NT2/D1 (cell line): Measurements from ENCODE around the gene PLEKHG4B.
"Not testable (repeated sequence)": the region's sequence is repeated elsewhere in the genome, so short reads cannot be mapped to it uniquely, and the experiment has no call there.

ENCODE experiments used
- DNase-seq: peaks from one replicate; pipeline ENCODE4 v3.0.0-alpha.2; 2011; ENCODE audit warnings: low read depth, low spot score
- H3K27me3 ChIP-seq: 2 replicates; pipeline ENCODE4 v1.6.0; 2011; ENCODE audit warnings: mild to moderate bottlenecking; ENCODE audit not compliant: insufficient read length, insufficient read depth
- H3K36me3 ChIP-seq: 2 replicates; pipeline ENCODE4 v1.6.1; 2011; ENCODE audit warnings: mild to moderate bottlenecking, low read length, mixed read lengths; ENCODE audit not compliant: insufficient read depth, insufficient read length
- H3K4me1 ChIP-seq: 2 replicates; pipeline ENCODE4 v1.5.1; 2011; ENCODE audit not compliant: insufficient read depth, insufficient read length
- H3K4me3 ChIP-seq: 2 replicates; pipeline ENCODE4 v1.5.1; 2011; ENCODE audit warnings: low read depth; ENCODE audit not compliant: insufficient read length
- H3K9ac ChIP-seq: 2 replicates; pipeline ENCODE4 v1.6.0; 2011; ENCODE audit warnings: low read depth; ENCODE audit not compliant: insufficient read length
- H3K9me3 ChIP-seq: 2 replicates; pipeline ENCODE4 v1.5.1; 2011; ENCODE audit warnings: mild to moderate bottlenecking, low read length; ENCODE audit not compliant: insufficient read depth
- SUZ12 ChIP-seq: IDR thresholded peaks from 2 replicates; pipeline ENCODE4 v1.6.1; 2011; ENCODE audit not compliant: insufficient read length, insufficient read depth; ENCODE audit errors: extremely low read depth
- YY1 ChIP-seq: IDR thresholded peaks from 2 replicates; pipeline ENCODE4 v1.6.1; 2011; ENCODE audit not compliant: insufficient read length, insufficient read depth
- ZNF274 ChIP-seq: IDR thresholded peaks from 2 replicates; pipeline ENCODE4 v1.6.1; 2011; ENCODE audit warnings: mild to moderate bottlenecking, low read depth, low read length

The PLEKHG4B gene

GRCh38 chr5:204966-205670 lies 113.2 kb downstream of the PLEKHG4B start:
- Histone ChIP-seq H3K27me3 (no peaks in the 10 kb centered on the region), H3K4me1 (no peaks in the 10 kb centered on the region), H3K9me3 (no peaks in the 10 kb centered on the region), H3K36me3 (peaks cover 38% of the 10 kb centered on the region), H3K9ac (no peak overlapping the region), H3K4me3 (no peak overlapping the region)
- DNase-seq = no peak
- TF ChIP-seq ZNF274 (no peak), SUZ12 (no peak), YY1 (no peak)

- no peak overlapping the region for H3K9ac ChIP-seq
- H3K27me3 ChIP-seq = no peaks in the 10 kb centered on the region
- H3K9me3 ChIP-seq = no peaks in the 10 kb centered on the region
- H3K4me3 ChIP-seq = no peak overlapping the region
- H3K4me1 ChIP-seq = no peaks in the 10 kb centered on the region
- peaks cover 38% of the 10 kb centered on the region for H3K36me3 ChIP-seq
- no peak for DNase-seq
- no peak for TF ChIP-seq ZNF274
- no peak for TF ChIP-seq SUZ12
- TF ChIP-seq YY1 = no peak
Observed at GRCh38 chr5:206406-206805, 114.4 kb downstream of the PLEKHG4B start.

GRCh38 chr5:206927-207536 lies 115.1 kb downstream of the PLEKHG4B start:
- H3K27me3 ChIP-seq = no peaks in the 10 kb centered on the region
- no peak for DNase-seq
- peaks cover 36% of the 10 kb centered on the region for H3K36me3 ChIP-seq
- no peaks in the 10 kb centered on the region for H3K9me3 ChIP-seq
- H3K4me3 ChIP-seq = no peak overlapping the region
- no peak overlapping the region for H3K9ac ChIP-seq
- no peaks in the 10 kb centered on the region for H3K4me1 ChIP-seq
- TF ChIP-seq YY1 (no peak), ZNF274 (no peak), SUZ12 (no peak)

GRCh38 chr5:207599-207998 lies 115.6 kb downstream of the PLEKHG4B start:
- TF ChIP-seq YY1 = no peak
- no peak for TF ChIP-seq ZNF274
- no peak for TF ChIP-seq SUZ12
- no peak for DNase-seq
- H3K36me3 ChIP-seq = peaks cover 32% of the 10 kb centered on the region
- H3K4me3 ChIP-seq = no peak overlapping the region
- no peaks in the 10 kb centered on the region for H3K9me3 ChIP-seq
- no peaks in the 10 kb centered on the region for H3K4me1 ChIP-seq
- no peaks in the 10 kb centered on the region for H3K27me3 ChIP-seq
- H3K9ac ChIP-seq = no peak overlapping the region

- no peak overlapping the region for H3K9ac ChIP-seq
Observed at GRCh38 chr5:208449-209114, 116.6 kb downstream of the PLEKHG4B start.

GRCh38 chr5:213803-214395 lies 121.9 kb downstream of the PLEKHG4B start:
- DNase-seq = no peak
- no peak overlapping the region for H3K9ac ChIP-seq
- H3K27me3 ChIP-seq = no peaks in the 10 kb centered on the region
- H3K9me3 ChIP-seq = no peaks in the 10 kb centered on the region
- no peak overlapping the region for H3K4me3 ChIP-seq
- H3K4me1 ChIP-seq = no peaks in the 10 kb centered on the region
- H3K36me3 ChIP-seq = peaks cover 9% of the 10 kb centered on the region
- TF ChIP-seq SUZ12 (no peak), YY1 (no peak), ZNF274 (no peak)

More at GRCh38 chr5:208449-209114, 116.6 kb downstream of the PLEKHG4B start:
- Histone ChIP-seq H3K9me3 (no peaks in the 10 kb centered on the region), H3K36me3 (peaks cover 30% of the 10 kb centered on the region), H3K4me3 (no peak overlapping the region), H3K4me1 (no peaks in the 10 kb centered on the region), H3K27me3 (no peaks in the 10 kb centered on the region)
- TF ChIP-seq YY1 = no peak
- no peak for TF ChIP-seq SUZ12
- no peak for TF ChIP-seq ZNF274
- DNase-seq = no peak

GRCh38 chr5:215256-215655 lies 123.3 kb downstream of the PLEKHG4B start:
- H3K9ac ChIP-seq, H3K27me3 ChIP-seq, H3K4me1 ChIP-seq, H3K4me3 ChIP-seq, DNase-seq, H3K9me3 ChIP-seq, H3K36me3 ChIP-seq: not testable (repeated sequence)

- not testable (repeated sequence) for DNase-seq, H3K9ac ChIP-seq, H3K4me1 ChIP-seq, H3K4me3 ChIP-seq, H3K36me3 ChIP-seq, H3K27me3 ChIP-seq, H3K9me3 ChIP-seq
Observed at GRCh38 chr5:216076-216475, 124.1 kb downstream of the PLEKHG4B start.

- not testable (repeated sequence) for H3K9me3 ChIP-seq, H3K4me1 ChIP-seq, H3K36me3 ChIP-seq, H3K27me3 ChIP-seq
- peak within 1 kb of the TSS; percentile 94 for H3K9ac ChIP-seq
- DNase-seq = peak; percentile 79
- peak within 1 kb of the TSS; percentile 80 for H3K4me3 ChIP-seq
Observed at GRCh38 chr5:217494-218456, 125.8 kb downstream of the PLEKHG4B start, which contains the start of the genes CCDC127 and SDHA. CCDC127 (minus strand) TSS chr5:218153; CDS start chr5:216849, 1,304 bp downstream. SDHA (plus strand) TSS chr5:218320; CDS start chr5:218356, 36 bp downstream.
